ENCODE data around the gene CAMKV.

- no peak for TF ChIP-seq POLR2A (IDR thresholded peaks at IDR 0.05)
- TF ChIP-seq CTCF (IDR thresholded peaks at IDR 0.05), result no peak
Measured at GRCh38 chr3:49908373-49909199, 38.9 kb upstream of the CAMKV start.

Data from body of pancreas (tissue), 4 donors.